GM19468 (cell line): ENCODE measurements around the gene LPIN1.
"Not testable (repeated sequence)": the region's sequence is repeated elsewhere in the genome, so short reads cannot be mapped to it uniquely, and the experiment has no call there.

Experiments
- ATAC-seq: cut with Tn5 transposase; IDR thresholded peaks from one replicate; pipeline ENCODE4 v1.9.1; 2021; ENCODE audit warnings: mild to moderate bottlenecking, moderate library complexity, moderate number of reproducible peaks; ENCODE audit not compliant: unreplicated experiment; ENCODE audit errors: extremely low read depth

Gene LPIN1

GRCh38 chr2:11713815-11714214 lies 32.6 kb upstream of the LPIN1 start:
- no peak for ATAC-seq

DNA sequence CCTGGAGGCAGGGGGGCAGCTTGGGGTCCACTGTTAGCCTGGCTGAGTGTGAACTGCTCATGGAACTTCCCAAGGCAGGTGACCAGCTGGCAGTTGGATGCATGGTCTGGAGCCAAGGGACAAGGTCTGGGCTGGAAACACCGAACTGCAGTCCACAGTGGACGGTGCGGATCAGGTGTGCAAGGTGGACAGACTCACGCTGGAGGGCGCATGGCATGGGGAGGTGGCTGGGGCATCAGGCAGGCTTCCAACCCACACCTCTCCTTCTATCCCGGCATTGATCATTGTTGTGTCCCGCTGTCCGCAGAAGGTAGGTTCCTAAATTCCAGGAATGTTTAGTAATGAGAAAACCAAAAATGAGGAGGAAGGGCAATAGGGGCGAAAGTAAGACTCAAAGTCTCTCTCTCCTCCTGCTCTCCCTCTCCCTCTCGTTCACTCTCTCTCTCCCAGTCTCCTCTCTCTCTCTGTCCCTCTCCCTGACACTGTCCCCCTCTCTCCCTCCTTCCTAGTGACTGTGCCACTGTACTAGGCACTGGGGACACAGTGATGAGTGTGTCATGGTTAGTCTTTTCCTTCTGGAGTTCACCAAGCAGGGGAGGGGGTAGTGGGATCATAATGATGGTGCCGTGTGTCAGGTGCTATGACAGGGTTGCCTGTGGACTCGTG lies 30.3 kb upstream of the LPIN1 start:
- ATAC-seq, result no peak

DNA sequence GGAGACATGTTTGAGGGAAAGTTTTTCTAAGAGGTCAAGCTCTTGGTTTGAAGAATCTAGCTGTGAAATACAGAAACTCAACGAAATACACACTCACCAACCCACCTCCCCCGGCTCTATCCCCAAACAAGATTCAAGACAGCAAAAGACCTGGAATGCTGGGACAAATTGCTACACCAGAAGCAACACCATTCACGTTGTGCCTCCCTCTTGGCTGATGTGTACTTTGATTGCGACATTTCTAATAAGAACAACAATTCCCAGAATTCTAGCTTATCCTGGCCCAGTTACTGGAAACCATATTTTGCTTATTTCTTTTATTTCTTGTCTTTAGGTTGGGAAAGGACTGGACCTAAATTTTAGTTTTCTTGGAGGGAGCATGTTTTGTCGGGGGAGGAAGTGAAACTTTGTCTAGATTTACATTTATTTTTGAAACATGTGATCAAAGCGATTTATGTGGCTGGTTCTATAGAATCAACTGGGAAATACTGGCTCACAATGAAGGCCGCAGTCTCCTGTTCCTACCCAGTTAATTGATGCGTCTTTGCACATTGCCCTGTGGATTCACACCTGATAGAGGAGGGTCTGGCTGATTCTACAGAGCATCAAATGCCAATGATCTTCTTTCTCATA lies 29.6 kb upstream of the LPIN1 start:
- no peak for ATAC-seq

DNA sequence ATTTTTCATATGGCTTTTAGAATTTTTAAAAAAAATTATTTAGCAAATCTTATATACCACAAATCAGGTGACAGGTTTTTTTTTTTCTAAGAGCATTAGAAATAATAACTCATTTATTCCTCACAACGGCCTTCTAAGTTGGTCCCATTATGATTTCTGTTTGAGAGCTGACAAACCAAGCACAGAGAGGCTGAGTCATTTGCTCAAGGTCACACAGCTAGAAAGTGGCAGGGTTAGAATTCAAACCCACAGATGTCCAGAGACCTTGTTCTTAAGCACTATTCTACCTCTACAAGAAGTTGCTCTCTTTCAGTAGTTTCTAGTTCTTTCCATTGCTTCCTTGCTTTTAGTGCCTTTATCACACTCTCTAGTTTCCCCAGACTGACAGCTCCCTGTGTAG lies 28.8 kb upstream of the LPIN1 start:
- no peak for ATAC-seq

GRCh38 chr2:11718606-11719005 lies 27.8 kb upstream of the LPIN1 start:
- no peak for ATAC-seq

DNA sequence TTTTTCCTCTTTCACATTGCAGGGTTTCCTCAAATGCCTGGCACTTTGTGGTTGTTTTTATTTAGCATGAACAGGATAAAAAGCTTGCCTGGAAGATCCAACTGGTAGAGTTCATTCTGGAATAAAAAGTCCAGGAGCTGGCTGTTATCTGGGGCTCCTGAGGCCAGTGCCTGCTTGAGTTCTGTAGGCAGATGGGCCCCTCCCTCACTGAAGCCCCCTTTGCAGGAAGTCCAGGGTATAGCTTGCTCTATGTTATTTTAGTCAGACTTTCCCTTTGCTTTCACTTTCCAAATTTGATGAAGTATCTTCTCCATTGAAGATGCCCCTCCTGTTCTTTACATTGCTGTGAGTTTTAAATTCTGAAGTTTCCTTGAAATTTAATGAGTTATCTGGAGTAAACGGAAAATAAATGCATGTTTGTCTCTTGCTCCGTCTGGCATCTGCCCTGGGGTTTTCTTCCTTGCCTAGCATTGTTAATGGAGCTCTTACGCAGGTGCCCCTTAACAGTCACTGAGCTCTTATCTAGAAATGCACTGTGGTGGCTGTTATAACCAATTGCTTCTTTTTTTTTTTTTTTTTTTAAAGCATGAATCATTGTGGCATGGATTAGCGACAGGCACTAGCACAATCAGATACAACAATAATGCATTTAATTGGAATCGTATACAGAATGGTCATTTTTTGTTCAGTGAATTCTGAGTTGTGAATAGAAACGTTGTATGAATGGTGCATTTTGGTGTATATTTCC lies 27.0 kb upstream of the LPIN1 start:
- ATAC-seq, result no peak

DNA sequence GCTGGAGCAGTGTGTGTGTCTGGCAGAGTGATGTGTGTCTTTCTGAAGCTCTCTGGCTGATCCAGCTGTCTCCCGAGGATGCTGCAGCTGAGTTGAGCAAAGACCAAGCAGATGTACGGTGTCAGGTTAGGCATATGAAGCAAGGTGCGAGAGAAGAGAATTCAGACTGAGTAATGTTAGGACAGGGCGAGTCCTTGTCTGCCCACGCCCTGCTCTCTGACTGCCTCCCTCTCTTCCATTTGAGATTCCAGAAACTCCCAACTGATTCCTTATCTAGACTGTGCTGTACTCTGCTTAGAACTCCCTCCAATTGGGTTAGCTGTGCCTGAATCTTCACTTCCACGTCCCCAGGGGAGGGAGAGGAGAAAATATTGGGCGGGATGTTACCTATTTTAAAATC lies 25.7 kb upstream of the LPIN1 start:
- ATAC-seq, result no peak

- ATAC-seq, result no peak
Measured at GRCh38 chr2:11722292-11723060, 24.0 kb upstream of the LPIN1 start.

- ATAC-seq, result no peak
Measured at GRCh38 chr2:11723061-11723371, 23.4 kb upstream of the LPIN1 start.

- no peak for ATAC-seq
Measured at GRCh38 chr2:11724151-11724550, 22.3 kb upstream of the LPIN1 start.

DNA sequence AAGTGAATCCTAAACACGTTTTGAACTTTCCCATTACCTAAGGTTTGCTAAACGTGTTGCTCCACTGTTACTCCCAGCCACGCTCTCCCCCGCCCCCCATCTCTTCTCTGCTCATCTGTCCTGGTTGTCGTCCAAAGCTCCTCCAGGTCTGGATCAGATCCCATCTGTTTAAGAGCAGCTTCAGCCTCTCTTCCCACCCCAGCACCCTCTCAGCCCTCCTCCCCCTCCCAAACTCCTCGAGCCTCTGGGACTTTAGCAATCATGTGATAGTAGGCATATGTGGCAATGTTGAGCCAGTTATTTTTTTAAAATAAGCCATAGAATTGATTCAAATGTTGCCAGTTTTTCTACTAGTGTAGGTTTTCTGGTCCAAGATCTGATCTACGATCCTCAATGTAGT lies 20.0 kb upstream of the LPIN1 start:
- ATAC-seq, result no peak

GRCh38 chr2:11729362-11730212 lies 16.8 kb upstream of the LPIN1 start:
- no peak for ATAC-seq

DNA sequence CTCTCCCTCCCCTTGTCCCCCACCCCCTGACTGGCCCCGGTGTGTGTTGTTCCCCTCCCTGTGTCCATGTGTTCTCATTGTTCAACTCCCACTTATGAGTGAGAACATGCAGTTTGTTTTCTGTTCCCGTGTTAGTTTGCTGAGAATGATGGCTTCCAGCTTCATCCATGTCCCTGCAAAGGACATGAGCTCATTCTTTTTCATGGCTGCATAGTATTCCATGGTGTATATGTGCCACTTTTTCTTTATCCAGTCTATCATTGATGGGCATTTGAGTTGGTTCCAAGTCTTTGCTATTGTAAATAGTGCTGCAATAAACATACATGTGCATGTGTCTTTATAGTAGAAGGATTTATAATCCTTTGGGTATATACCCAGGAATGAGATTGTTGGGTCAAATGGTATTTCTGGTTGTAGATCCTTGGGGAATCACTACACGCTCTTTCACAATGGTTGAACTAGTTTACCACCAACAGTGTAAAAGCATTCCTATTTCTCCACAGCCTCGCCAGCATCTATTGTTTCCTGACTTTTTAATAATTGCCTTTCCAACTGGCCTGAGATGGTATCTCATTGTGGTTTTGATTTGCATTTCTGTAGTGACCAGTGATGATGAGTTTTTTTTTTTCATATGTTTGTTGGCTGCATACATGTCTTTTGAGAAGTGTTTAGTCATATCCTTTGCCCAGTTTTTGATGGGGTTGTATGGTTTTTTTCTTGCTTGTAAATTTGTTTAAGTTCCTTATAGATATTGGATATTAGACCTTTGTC lies 15.0 kb upstream of the LPIN1 start:
- not testable (repeated sequence) for ATAC-seq

DNA sequence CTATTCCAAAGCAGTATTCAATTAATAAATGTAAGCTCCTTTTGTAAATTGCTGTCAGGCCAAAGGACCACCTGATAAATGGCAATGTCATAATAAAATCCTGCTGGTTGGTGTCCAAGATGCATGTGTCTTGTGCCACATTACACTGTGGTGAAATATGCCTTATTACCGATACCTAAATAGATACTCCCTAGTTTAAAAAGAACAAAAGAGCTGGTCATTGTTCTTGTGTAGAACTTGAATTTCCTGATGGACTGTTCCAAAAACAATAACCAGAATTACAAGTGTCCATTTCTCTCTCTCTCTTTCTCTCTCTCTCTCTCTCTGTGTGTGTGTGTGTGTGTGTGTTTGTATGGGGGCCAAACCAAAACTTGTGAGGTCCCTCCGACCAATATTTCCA lies 13.8 kb upstream of the LPIN1 start:
- no peak for ATAC-seq

DNA sequence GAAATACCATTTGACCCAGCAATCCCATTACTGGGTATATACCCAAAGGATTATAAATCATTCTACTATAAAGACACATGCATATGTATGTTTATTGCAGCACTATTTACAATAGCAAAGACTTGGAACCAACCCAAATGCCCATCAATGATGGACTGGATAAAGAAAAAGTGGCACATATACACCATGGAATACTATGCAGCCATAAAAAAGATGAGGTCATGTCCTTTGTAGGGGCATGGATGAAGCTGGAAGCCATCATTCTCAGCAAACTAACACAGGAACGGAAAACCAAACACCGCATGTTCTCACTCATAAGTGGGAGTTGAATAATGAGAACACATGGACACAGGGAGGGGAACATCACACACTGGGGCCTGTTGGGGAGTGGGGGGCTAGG lies 8.6 kb upstream of the LPIN1 start:
- not testable (repeated sequence) for ATAC-seq

DNA sequence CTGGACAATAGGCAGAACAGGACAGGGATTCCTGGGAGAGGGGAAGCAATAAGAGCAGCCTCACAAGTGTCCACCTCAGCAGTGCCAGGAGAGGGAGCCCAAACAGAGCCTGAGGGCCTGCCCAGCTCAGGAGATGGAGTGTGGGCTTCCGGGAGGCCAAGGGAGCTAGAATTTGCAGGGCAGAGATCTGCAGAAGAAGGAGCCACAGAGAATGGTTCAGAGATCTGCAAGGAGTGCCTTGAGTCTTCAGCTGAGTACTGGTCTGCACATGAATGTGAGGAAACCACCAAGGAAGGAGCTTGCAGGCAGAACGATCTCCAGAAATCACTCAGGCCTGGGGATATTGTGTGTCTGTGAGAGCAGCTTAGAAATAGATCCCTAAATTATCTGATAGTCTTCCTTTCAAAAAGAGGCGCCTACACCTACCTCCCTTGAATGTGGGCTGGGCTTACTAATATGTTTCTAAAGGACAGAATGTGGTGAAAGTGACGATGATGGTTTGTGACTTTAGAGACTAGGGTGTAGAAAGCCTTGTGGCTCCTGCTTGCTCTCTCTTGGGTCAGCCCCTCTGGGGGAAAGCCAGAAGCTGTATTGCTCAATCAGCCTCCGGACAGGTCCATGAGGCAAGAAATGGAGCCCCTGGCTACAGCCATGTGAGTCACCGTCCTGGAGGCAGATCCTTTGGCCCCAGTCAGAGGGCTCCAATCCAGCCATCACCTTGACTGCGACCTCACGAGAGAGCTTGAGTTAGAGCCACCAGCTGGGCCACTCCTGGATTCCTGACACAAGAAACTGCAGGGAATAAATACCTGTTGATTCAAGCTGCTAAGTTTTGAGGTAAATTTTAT lies 7.6 kb upstream of the LPIN1 start:
- no peak for ATAC-seq

DNA sequence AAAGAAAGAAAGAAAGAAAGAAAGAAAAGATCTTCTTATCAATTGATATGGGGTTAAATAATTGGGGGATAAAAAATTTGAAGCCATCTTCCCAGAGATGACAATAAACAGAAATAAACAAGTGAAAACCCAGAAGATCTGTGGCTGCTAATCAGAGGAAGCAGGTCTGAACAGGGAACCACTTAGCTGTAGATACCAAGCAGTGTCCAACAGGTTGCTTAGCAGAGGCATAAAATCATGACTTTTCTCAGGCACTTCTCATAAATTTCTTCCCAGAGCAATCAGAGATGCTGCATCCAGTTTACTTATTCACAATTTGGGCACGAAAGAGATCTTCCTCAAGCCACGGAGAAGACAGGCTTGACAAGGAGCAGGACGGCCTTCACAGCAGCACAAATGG lies 5.7 kb upstream of the LPIN1 start:
- no peak for ATAC-seq

DNA sequence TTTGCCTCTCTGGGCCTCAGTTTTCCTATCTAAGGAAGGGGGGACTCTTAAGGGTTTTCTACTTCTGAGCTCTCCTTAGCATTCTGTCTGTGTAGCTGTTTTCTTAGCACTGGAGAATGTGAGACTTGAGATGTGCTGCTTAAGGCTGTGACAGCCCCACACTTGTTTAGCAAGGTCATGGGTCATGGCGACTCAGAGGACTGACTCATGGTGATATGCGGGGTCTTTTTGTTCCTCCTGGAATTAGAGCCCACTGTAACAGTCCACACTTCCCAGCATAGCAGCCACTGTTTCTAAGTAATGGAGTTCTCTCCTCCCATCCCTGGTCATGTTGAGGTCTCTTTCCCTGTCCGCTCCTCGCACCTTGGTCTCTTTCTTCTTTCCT lies 4.1 kb upstream of the LPIN1 start:
- ATAC-seq, result no peak
